GM12878 (cell line): ENCODE measurements around the gene CDC42BPA.
"Not testable (repeated sequence)": the region's sequence is repeated elsewhere in the genome, so short reads cannot be mapped to it uniquely, and the experiment has no call there.

ENCODE experiments used
- POLR2AphosphoS5 ChIP-seq: IDR thresholded peaks from 2 replicates; pipeline ENCODE4 v1.6.1; 2011; ENCODE audit warnings: mild to moderate bottlenecking, low read length, inconsistent platforms
- PRDM15 ChIP-seq: fragments of 450-650 bp; formaldehyde crosslinking; IDR thresholded peaks from 2 replicates; pipeline ENCODE4 v1.4.0; 2020; ENCODE audit warnings: mild to moderate bottlenecking, moderate library complexity

- TF ChIP-seq PRDM15 (CRISPR knock-in tag); POLR2AphosphoS5: not testable (repeated sequence)
Observed at GRCh38 chr1:227231128-227231527, 87.2 kb downstream of the CDC42BPA start.
